Activated T-cell treated with anti-CD3 and anti-CD28 coated beads, Interleukin-2, amount 50 U/mL, for 4 hours (primary cell): ENCODE results near the gene HSD17B14. TPM values are rescaled to one million over a fixed set of nuclear protein-coding genes. Genes with fewer than 3 reads are reported as not detected.
"Not testable (repeated sequence)": the region's sequence is repeated elsewhere in the genome, so short reads cannot be mapped to it uniquely, and the experiment has no call there.

Experiments
- ATAC-seq, 2 donors: fragments of 200-7000 bp; cut with Tn5 transposase; one replicate each; pipeline ENCODE4 v1.10.0; 2021
- DNase-seq: peaks from one replicate; pipeline ENCODE4 v3.0.0-alpha.2; 2020
- H3K27me3 Mint-ChIP-seq: one replicate; pipeline ENCODE4 v1.8.0; 2021; ENCODE audit warnings: low read depth, mixed read lengths
- H3K36me3 Mint-ChIP-seq: one replicate; pipeline ENCODE4 v1.8.0; 2022; ENCODE audit warnings: mixed read lengths; ENCODE audit not compliant: insufficient read depth
- H3K4me1 Mint-ChIP-seq: one replicate; pipeline ENCODE4 v1.8.0; 2021; ENCODE audit warnings: low read depth, mixed read lengths
- H3K4me3 Mint-ChIP-seq: one replicate; pipeline ENCODE4 v1.8.0; 2021; ENCODE audit warnings: mild to moderate bottlenecking, moderate library complexity, mixed read lengths
- H3K9me3 Mint-ChIP-seq: one replicate; pipeline ENCODE4 v1.8.0; 2021; ENCODE audit warnings: mixed read lengths
- total RNA-seq, 3 donors: library from RNA; stranded (reverse); gene quantifications; one replicate each; pipeline ENCODE4 v1.2.1, GENCODE V29; 2021

Gene HSD17B14
- total RNA-seq, 3 donors from 2014 or later = 0.37 to 0.65 (median 0.61) TPM

DNA sequence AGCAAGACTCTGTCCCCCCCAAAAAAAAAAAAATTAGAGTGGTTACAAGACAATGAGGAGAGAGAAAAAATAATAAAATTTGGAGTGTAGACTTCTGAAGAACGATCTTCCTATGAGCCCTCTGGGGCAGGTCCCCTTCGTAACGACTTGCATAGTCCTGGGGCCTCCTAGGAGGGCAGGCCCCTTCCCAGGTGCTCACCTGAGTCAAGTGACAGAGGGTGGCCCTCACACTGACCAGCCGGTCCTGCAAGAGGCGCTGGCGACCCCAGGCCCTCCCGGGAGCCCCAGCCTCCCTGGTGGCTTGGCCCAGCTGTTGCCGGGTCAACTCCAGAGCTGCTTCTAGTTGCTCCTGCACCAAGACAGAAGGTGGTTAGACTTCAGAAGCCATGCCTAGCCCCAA lies 17.2 kb upstream of the HSD17B14 start:
- H3K36me3 Mint-ChIP-seq = no peaks in the 10 kb centered on the region
- no peak for ATAC-seq
- H3K27me3 Mint-ChIP-seq = no peaks in the 10 kb centered on the region
- H3K4me3 Mint-ChIP-seq = no peak overlapping the region
- no peaks in the 10 kb centered on the region for H3K4me1 Mint-ChIP-seq
- H3K9me3 Mint-ChIP-seq = no peaks in the 10 kb centered on the region
- no peak for DNase-seq

DNA sequence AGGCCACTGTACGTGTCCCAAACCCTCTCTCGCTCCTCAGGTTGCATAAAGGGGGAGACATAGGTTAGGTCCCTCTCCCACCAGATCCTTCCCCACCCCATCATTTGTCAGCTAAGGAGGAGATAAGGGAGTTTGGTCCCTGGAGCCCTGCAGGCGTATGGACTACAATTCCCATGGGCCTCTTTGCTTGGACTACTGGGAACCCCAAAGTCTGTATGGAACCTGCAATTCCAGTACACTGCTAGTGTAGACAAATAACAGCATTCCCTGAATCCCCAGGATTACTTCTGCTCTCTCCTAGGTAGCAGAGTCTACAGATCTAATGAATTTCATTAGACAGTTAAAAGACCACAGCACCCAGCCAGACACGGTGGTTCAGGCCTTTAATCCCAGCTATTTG lies 16.0 kb upstream of the HSD17B14 start:
- H3K36me3 Mint-ChIP-seq = no peaks in the 10 kb centered on the region
- no peaks in the 10 kb centered on the region for H3K9me3 Mint-ChIP-seq
- no peaks in the 10 kb centered on the region for H3K27me3 Mint-ChIP-seq
- no peaks in the 10 kb centered on the region for H3K4me1 Mint-ChIP-seq
- no peak for ATAC-seq
- H3K4me3 Mint-ChIP-seq = no peak overlapping the region
- DNase-seq = no peak

DNA sequence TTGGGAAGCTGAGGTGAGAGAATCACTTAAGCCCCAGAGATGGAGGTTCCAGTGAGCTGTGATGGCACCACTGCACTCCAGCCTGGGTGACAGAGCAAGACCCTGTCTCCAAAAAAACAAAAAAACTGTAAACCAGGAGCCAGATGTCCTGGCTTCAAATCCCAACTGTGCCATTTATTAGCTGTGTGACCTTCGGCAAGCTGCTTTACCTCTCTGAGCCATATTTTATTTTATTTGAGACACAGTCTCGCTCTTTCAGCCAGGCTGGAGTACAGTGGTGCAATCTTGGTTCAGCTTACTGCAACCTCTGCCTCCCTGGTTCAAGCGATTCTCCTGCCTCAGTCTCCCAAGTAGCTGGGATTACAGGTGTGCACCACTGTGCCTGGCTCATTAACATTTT lies 10.4 kb upstream of the HSD17B14 start:
- not testable (repeated sequence) for H3K27me3 Mint-ChIP-seq, DNase-seq, H3K36me3 Mint-ChIP-seq, H3K4me3 Mint-ChIP-seq, H3K9me3 Mint-ChIP-seq, H3K4me1 Mint-ChIP-seq, ATAC-seq

GRCh38 chr19:48845384-48845783 lies 9.1 kb upstream of the HSD17B14 start:
- H3K4me3 Mint-ChIP-seq = no peak overlapping the region
- ATAC-seq (no peak), DNase-seq (no peak)
- H3K4me1 Mint-ChIP-seq = no peaks in the 10 kb centered on the region
- no peaks in the 10 kb centered on the region for H3K27me3 Mint-ChIP-seq
- no peaks in the 10 kb centered on the region for H3K9me3 Mint-ChIP-seq
- H3K36me3 Mint-ChIP-seq = no peaks in the 10 kb centered on the region

- no peak overlapping the region for H3K4me3 Mint-ChIP-seq
- no peaks in the 10 kb centered on the region for H3K4me1 Mint-ChIP-seq
- no peaks in the 10 kb centered on the region for H3K36me3 Mint-ChIP-seq
- DNase-seq = no peak
- no peak for ATAC-seq
- H3K27me3 Mint-ChIP-seq = no peaks in the 10 kb centered on the region
- H3K9me3 Mint-ChIP-seq = no peaks in the 10 kb centered on the region
Measured at GRCh38 chr19:48844472-48844871, 8.2 kb upstream of the HSD17B14 start.

DNA sequence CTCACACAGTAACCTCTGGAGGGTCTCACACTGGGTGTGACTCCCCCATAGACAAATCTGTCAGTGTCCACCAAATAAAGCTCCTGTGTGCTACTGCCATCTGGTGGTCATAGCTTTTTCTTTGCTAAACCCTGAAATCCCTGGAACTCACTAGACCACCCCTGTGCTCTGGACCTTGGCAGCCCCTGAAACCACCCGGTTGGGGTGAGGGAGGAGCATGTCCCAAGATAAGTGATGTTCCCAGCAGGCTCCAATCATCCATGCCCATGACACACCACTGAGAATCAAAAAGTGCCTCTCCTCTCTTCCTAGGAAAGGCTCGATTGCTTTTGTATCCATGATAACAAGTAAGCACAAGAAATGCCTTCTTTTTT lies 6.5 kb upstream of the HSD17B14 start:
- H3K4me3 Mint-ChIP-seq = no peak overlapping the region
- H3K27me3 Mint-ChIP-seq = no peaks in the 10 kb centered on the region
- H3K4me1 Mint-ChIP-seq = peaks cover 2% of the 10 kb centered on the region
- H3K36me3 Mint-ChIP-seq = no peaks in the 10 kb centered on the region
- peak; percentile 33 for DNase-seq
- no peaks in the 10 kb centered on the region for H3K9me3 Mint-ChIP-seq
- ATAC-seq = peak; percentile 60 to 61

DNA sequence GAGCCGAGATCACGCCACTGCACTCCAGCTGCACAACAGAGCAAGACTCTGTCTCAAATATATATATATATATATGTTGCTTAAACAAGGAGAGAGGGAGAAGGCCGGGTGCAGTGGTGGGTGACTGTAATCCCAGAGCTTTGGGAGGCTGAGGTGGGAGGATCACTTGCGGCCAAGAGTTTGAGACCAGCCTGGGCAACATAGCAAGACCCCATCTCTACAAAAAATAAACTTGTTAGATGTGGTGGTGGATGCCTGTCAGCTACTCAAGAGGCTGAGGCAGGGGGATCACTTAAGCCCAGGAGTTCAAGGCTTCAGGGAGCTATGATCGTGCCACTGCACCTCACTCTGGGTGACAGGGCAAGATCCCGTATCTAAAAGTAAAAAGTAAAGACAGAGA lies 5.3 kb upstream of the HSD17B14 start:
- no peak for DNase-seq
- ATAC-seq = no peak
- Mint-ChIP-seq H3K9me3 (no peaks in the 10 kb centered on the region), H3K4me3 (no peak overlapping the region), H3K4me1 (peaks cover 7% of the 10 kb centered on the region), H3K27me3 (peaks cover 5% of the 10 kb centered on the region), H3K36me3 (no peaks in the 10 kb centered on the region)

DNA sequence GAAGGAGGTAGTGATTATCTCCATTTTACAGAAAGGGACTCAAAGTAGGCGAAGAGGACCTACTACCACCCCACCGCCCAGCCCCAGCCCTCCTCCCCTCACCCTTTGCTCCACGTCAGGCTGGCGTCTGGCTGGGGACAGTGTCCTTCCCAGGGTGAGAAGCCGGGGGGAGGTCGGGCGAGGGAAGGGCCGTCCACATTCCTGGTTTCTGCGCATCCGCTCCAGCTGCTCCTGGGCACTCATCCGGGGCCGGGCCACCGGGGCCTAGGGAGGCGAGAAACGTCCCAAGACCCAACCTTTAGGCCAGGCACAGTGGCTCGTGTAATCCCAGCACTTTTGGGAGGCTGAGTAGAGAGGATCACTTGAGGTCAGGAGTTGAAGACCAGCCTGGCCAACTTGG lies 4.8 kb upstream of the HSD17B14 start:
- H3K4me1 Mint-ChIP-seq = peaks cover 11% of the 10 kb centered on the region

GRCh38 chr19:48837687-48838086 lies 1.4 kb upstream of the HSD17B14 start:
- Mint-ChIP-seq H3K27me3 (peaks cover 8% of the 10 kb centered on the region), H3K4me3 (no peak overlapping the region), H3K9me3 (no peaks in the 10 kb centered on the region), H3K36me3 (no peaks in the 10 kb centered on the region), H3K4me1 (peaks cover 20% of the 10 kb centered on the region)
- no peak for DNase-seq
- no peak for ATAC-seq

More for the DNA sequence above, 4.8 kb upstream of the HSD17B14 start:
- Mint-ChIP-seq H3K4me3 (no peak overlapping the region), H3K9me3 (no peaks in the 10 kb centered on the region), H3K36me3 (no peaks in the 10 kb centered on the region), H3K27me3 (peaks cover 8% of the 10 kb centered on the region)
- ATAC-seq (no peak), DNase-seq (no peak)

DNA sequence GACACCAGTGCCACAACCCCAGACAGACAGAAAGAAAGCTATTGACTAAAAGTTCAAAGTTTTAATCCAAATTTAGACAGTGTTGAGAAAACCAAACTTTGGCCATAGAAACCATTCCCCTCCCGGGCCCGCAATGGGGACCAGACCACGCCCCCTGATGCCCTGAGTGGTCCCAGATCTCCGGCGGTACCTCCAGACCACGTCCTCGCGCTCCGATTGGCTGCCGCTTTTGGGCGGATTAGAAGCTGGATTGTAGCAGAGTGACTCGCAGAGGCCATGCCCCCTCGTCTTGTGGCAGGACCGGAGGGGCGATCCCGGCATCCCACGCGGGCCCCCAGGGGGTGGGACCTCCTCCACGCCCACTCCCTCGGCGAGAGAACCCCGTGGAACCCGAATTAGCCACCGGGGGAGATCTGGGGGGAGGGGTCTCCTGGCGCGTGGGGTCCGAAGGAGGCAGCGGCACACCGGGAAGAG lies 797 bp upstream of the HSD17B14 start:
- Mint-ChIP-seq H3K36me3 (no peaks in the 10 kb centered on the region), H3K27me3 (peaks cover 8% of the 10 kb centered on the region), H3K4me3 (peak overlapping the region; percentile 80), H3K9me3 (no peaks in the 10 kb centered on the region), H3K4me1 (peaks cover 20% of the 10 kb centered on the region)
- DNase-seq = peak; percentile 64
- ATAC-seq = peak; percentile 92 to 93

DNA sequence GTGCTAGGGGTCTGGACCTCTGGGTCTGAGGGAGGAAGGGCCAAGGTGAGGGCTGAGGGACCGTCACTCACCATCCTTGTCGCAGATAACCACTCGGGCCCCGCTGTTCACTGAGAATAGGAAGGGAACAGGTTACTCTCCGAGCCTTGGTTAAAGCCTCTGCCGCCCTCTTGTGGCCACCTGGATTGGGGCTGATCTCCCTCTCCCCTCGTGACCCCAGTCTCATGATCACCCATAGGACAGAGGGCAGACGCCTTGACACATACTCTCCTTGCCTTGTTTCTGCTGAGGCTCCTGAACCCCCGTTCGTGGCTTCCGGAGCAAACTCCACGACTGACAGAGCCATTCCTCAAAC lies 580 bp downstream of the HSD17B14 start:
- peak overlapping the region; percentile 78 for H3K4me3 Mint-ChIP-seq
- ATAC-seq (peak; percentile 90 to 93), DNase-seq (peak; percentile 92)
- H3K9me3 Mint-ChIP-seq = no peaks in the 10 kb centered on the region
- H3K36me3 Mint-ChIP-seq = no peaks in the 10 kb centered on the region
- peaks cover 20% of the 10 kb centered on the region for H3K4me1 Mint-ChIP-seq
- peaks cover 8% of the 10 kb centered on the region for H3K27me3 Mint-ChIP-seq

DNA sequence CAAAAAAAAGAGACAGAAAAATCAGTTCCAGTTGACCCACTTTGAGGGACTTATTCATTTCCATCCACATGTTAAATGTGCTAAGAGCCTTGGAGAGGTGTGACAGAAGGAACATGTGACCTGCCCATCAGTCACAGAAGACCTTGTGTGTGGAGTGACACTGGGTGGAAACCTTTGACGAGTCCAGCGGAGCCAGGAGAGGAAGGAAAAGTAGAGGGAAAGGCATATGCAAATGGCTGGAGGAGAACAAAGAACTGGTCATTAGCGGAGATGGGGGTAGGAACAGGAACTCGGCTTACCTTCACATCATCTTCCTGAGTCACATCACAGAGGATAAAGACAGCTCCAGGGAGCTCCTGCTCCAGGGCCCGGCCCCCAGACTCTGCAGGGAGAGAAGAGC lies 2.3 kb downstream of the HSD17B14 start:
- peaks cover 8% of the 10 kb centered on the region for H3K27me3 Mint-ChIP-seq
- H3K9me3 Mint-ChIP-seq = no peaks in the 10 kb centered on the region
- H3K4me3 Mint-ChIP-seq = peak overlapping the region; percentile 49
- ATAC-seq (no peak), DNase-seq (no peak)
- no peaks in the 10 kb centered on the region for H3K36me3 Mint-ChIP-seq
- peaks cover 20% of the 10 kb centered on the region for H3K4me1 Mint-ChIP-seq

- peaks cover 8% of the 10 kb centered on the region for H3K27me3 Mint-ChIP-seq
- peaks cover 18% of the 10 kb centered on the region for H3K4me1 Mint-ChIP-seq
- ATAC-seq (no peak), DNase-seq (no peak)
- H3K36me3 Mint-ChIP-seq = no peaks in the 10 kb centered on the region
- H3K9me3 Mint-ChIP-seq = no peaks in the 10 kb centered on the region
- H3K4me3 Mint-ChIP-seq = no peak overlapping the region
Measured at GRCh38 chr19:48833049-48833448, 3.2 kb downstream of the HSD17B14 start.

DNA sequence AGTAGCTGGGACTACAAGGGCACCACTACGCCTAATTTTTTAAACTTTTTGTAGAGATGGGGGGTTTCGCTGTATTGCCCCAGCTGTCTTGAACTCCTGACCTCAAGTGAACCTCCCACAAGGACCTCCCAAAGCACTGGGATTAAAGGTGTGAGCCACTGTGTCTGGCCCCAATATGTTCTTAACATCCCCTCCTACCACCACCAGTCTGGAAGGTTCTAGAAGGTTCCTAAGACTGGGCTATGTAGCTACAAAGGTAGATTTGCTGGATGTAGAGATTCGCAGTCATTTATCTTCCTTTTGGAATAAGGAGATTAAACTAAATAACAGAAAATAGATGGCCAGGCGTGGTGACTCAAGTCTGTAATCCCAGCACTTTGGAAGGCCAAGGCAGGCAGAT lies 5.3 kb downstream of the HSD17B14 start:
- ATAC-seq = no peak
- H3K36me3 Mint-ChIP-seq = no peaks in the 10 kb centered on the region
- no peak overlapping the region for H3K4me3 Mint-ChIP-seq
- no peaks in the 10 kb centered on the region for H3K27me3 Mint-ChIP-seq
- DNase-seq = no peak
- H3K9me3 Mint-ChIP-seq = no peaks in the 10 kb centered on the region
- peaks cover 8% of the 10 kb centered on the region for H3K4me1 Mint-ChIP-seq

- no peak for ATAC-seq
- Mint-ChIP-seq H3K4me3 (no peak overlapping the region), H3K4me1 (peaks cover 2% of the 10 kb centered on the region), H3K9me3 (no peaks in the 10 kb centered on the region), H3K27me3 (no peaks in the 10 kb centered on the region), H3K36me3 (no peaks in the 10 kb centered on the region)
- no peak for DNase-seq
Measured at GRCh38 chr19:48830088-48830487, 6.2 kb downstream of the HSD17B14 start.

DNA sequence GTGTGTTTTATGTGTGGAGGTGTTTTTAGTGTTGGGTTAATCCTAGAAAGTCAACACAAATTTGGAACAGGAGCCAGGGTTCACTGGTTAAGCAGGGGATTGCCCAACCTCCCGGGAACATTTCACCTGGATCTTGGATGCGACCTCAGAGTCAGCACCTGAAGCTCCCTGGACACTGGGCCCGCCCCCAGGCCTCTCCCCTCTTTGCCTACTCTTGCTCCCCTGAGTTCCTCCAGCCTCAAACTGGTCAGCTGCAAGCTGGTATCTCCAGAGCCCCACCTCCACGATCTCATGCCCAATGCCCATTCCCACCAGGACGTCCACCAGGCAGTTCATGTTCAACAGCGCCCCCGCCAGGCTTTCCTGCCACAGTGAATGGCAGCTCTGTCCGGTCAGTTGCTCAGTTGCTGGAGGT lies 9.7 kb downstream of the HSD17B14 start:
- ATAC-seq (no peak), DNase-seq (no peak)
- Mint-ChIP-seq H3K4me1 (no peaks in the 10 kb centered on the region), H3K27me3 (no peaks in the 10 kb centered on the region), H3K36me3 (no peaks in the 10 kb centered on the region), H3K9me3 (no peaks in the 10 kb centered on the region), H3K4me3 (no peak overlapping the region)
